Measurements from ENCODE around the gene USP32.

GRCh38 chr17:60348616-60349015 lies 43.3 kb downstream of the USP32 start:
- TF ChIP-seq MYC (IDR thresholded peaks at IDR 0.05; ENCODE audit: low read depth, low read length) (no peak), POLR2A (IDR thresholded peaks at IDR 0.05; ENCODE audit: extremely low read depth, insufficient read length) (no peak)
